Tibial nerve (tissue), 4 donors: ENCODE measurements around the gene ARMH1. TPM values are rescaled to one million over a fixed set of nuclear protein-coding genes. Genes with fewer than 3 reads are reported as not detected.

Source experiments
- DNase-seq, 2 donors: peaks; one replicate each; pipeline ENCODE4 v3.0.0-alpha.2; 2019; ENCODE audit warnings: low spot score in 2 of 2
- H3K27ac ChIP-seq, 4 donors: fragments of 200-600 bp; sonication (generic) in 3 of 4; one replicate each; pipeline ENCODE4 v1.5.1; 2017 to 2019; ENCODE audit warnings: mild to moderate bottlenecking in 1 of 4
- H3K27me3 ChIP-seq, 2 donors: fragments of 200-600 bp; sonication (generic) in 1 of 2; one replicate each; pipeline versions ENCODE4 v1.5.1 to v1.6.0; 2017 to 2019
- H3K36me3 ChIP-seq, 3 donors: fragments of 200-600 bp; sonication (generic); one replicate each; pipeline ENCODE4 v1.5.1; 2018 to 2019
- H3K4me1 ChIP-seq, 4 donors: fragments of 200-600 bp; sonication (generic) in 3 of 4; one replicate each; pipeline ENCODE4 v1.5.1; 2017 to 2019
- H3K4me3 ChIP-seq, 4 donors: fragments of 200-600 bp; sonication (generic) in 3 of 4; one replicate each; pipeline ENCODE4 v1.5.1; 2017 to 2019; ENCODE audit warnings: mild to moderate bottlenecking in 1 of 4, moderate library complexity in 1 of 4
- H3K9me3 ChIP-seq, 4 donors: fragments of 200-600 bp; sonication (generic) in 3 of 4; one replicate each; pipeline ENCODE4 v1.5.1; 2017 to 2019
- EP300 ChIP-seq, 2 donors: sonication (generic); formaldehyde crosslinking; IDR thresholded peaks; one replicate each; pipeline ENCODE4 v1.6.1; 2017; ENCODE audit warnings: antibody characterized with exemption in 2 of 2, mild to moderate bottlenecking in 1 of 2
- POLR2A ChIP-seq, 2 donors: fragments of 450-650 bp; IDR thresholded peaks; one replicate each; pipeline ENCODE4 v1.6.1; 2017; ENCODE audit warnings: antibody characterized with exemption in 2 of 2, mild to moderate bottlenecking in 2 of 2, moderate library complexity in 2 of 2
- WGBS, 2 donors: methylation state at CpG; one replicate each; pipeline ENCODE4 v1.1.5; 2018; 5-methylcytosine and 5-hydroxymethylcytosine counted together
- total RNA-seq, 4 donors: library from RNA; depleted of rRNA; stranded (reverse); fragments of >200 nt; gene quantifications; one replicate each; pipeline ENCODE4 v1.1.0, GENCODE V29; 2016
- TF ChIP-seq, protein P1 (sequence below), 5 experiments: fragments of 200-600 bp in 3 of 5; fragments of 450-650 bp in 2 of 5; sonication (generic) in 3 of 5; IDR thresholded peaks; one replicate each; pipeline ENCODE4 v1.5.1; 2016 to 2019; ENCODE audit warnings: antibody characterized with exemption in 5 of 5, mild to moderate bottlenecking in 3 of 5, moderate library complexity in 2 of 5

ARMH1 gene
- total RNA-seq, 4 donors from 2014 or later: 0.66 to 7.1 (median 2.9) TPM

DNA sequence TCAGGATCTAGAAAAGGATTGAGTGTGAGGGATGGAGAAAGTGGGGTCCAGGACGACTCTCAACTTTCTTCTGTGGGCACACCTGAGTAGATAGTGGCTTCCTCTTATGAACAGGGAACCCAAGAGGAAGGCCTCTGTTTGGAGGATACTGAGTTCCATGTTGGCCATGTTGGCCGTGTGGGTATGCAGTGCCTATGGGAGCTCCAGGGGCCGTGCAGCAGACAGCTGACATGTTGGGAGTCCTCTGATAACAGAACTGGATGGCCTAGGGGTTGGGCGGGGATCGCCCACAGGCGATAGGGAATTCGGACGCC lies 43.2 kb upstream of the ARMH1 start:
- TF ChIP-seq POLR2A (IDR thresholded peaks at IDR 0.05) (no peak), EP300 (IDR thresholded peaks at IDR 0.05) (no peak)
- TF ChIP-seq, protein P1, sequence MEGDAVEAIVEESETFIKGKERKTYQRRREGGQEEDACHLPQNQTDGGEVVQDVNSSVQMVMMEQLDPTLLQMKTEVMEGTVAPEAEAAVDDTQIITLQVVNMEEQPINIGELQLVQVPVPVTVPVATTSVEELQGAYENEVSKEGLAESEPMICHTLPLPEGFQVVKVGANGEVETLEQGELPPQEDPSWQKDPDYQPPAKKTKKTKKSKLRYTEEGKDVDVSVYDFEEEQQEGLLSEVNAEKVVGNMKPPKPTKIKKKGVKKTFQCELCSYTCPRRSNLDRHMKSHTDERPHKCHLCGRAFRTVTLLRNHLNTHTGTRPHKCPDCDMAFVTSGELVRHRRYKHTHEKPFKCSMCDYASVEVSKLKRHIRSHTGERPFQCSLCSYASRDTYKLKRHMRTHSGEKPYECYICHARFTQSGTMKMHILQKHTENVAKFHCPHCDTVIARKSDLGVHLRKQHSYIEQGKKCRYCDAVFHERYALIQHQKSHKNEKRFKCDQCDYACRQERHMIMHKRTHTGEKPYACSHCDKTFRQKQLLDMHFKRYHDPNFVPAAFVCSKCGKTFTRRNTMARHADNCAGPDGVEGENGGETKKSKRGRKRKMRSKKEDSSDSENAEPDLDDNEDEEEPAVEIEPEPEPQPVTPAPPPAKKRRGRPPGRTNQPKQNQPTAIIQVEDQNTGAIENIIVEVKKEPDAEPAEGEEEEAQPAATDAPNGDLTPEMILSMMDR (IDR thresholded peaks at IDR 0.05): no peak
- Histone ChIP-seq H3K9me3 (no peaks in the 10 kb centered on the region), H3K27me3 (no peaks in the 10 kb centered on the region), H3K4me1 (peaks cover 0 to 42% (median 10%) of the 10 kb centered on the region in 4 donors), H3K27ac (peak overlapping the region; percentile 69 to 96 (median 95)), H3K36me3 (peaks cover 0 to 30% (median 8%) of the 10 kb centered on the region in 3 donors), H3K4me3 (peak overlapping the region; percentile 57 to 82 (median 79))
- 18 to 29% methylated on average over 4 to 8 of the region's 8 CpGs for WGBS, 2 donors
- DNase-seq: peak in 1 of 2 donors; percentile 13

DNA sequence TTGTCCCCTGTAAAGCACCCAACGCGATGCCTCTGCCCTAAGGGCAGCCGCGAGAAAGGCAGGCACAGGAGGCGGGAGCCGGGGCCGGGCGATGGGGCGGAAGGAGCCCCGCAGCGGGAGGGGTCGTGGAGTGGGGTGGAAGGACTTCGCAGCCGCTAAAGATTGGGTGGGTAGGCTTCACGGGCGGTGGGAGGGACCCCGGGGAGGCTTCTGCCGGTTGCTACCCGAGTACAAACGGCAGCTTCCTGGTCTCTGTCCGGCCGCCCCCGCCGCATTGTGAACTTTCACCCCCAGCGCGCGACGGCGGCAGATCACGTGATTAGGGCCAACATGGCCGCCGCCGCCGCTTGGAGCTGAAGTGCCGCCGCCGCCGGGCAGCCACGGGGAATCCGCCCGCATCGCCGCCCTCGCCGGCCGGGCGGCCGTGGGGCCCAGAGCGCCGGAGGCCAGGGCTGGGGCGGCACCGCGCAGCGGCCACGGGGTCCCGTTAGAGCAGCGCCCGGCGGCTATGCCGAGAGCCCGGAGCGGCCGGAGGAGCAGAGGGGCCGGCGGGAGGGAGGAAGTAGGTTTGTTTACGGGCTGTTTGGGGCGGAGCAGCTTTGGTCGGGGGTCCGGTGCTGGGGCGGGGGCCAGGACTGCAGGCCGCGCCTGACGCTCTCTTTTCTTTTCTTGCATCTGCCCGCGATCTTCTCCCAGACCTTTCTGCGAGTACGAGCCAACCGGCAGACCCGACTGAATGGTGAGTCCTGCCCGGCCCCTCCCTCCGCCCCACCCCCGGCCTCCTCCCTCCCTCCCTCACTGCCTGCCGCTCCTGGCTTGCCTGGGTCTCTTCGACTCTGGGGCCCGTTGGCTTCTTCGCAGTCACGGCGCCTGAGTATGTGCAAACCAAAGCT lies 42.6 kb upstream of the ARMH1 start:
- WGBS, 2 donors: 0% methylated on average over 21 to 27 of the region's 88 CpGs
- H3K27me3 ChIP-seq: no peaks in the 10 kb centered on the region
- H3K9me3 ChIP-seq: no peaks in the 10 kb centered on the region
- H3K36me3 ChIP-seq: peaks cover 0 to 36% (median 14%) of the 10 kb centered on the region in 3 donors
- peak overlapping the region; percentile 77 to 82 (median 79) for H3K4me3 ChIP-seq
- TF ChIP-seq EP300 (IDR thresholded peaks at IDR 0.05): peak in 1 of 2 donors; percentile 83
- TF ChIP-seq, protein P1 (IDR thresholded peaks at IDR 0.05): peak in 1 of 5 experiments; percentile 18
- peak; percentile 75 to 77 for TF ChIP-seq POLR2A (IDR thresholded peaks at IDR 0.05)
- H3K4me1 ChIP-seq: peaks cover 0 to 44% (median 10%) of the 10 kb centered on the region in 4 donors
- peak; percentile 91 to 94 for DNase-seq
- peak overlapping the region; percentile 69 to 96 (median 95) for H3K27ac ChIP-seq

DNA sequence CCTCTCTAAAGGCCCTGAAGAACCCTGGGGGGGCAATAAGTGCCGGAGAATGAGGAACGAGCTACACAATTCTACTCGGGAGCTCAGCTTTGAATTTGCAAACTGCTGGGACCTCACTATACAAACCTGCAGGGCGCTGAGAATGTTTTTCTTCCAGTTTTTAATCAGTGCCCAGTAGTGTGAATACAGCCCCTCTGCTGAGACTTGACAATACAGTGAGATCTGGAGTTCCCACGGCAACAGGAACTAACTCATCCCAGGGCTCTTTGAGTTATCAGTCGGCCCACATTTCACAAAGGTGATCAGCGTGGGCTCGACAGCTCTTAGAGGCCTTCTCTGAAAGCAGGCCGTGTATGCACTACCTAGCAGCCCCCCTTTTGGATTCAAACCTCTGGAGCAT lies 41.9 kb upstream of the ARMH1 start:
- Histone ChIP-seq H3K4me3 (peak overlapping the region; percentile 77 to 82 (median 79)), H3K27ac (peak overlapping the region; percentile 69 to 96 (median 95)), H3K36me3 (peaks cover 0 to 43% (median 21%) of the 10 kb centered on the region in 3 donors), H3K4me1 (peaks cover 0 to 46% (median 10%) of the 10 kb centered on the region in 4 donors), H3K9me3 (no peaks in the 10 kb centered on the region), H3K27me3 (no peaks in the 10 kb centered on the region)
- DNase-seq: no peak
- TF ChIP-seq POLR2A (IDR thresholded peaks at IDR 0.05) (no peak), EP300 (IDR thresholded peaks at IDR 0.05) (no peak)
- TF ChIP-seq, protein P1 (IDR thresholded peaks at IDR 0.05): no peak
- 7 to 22% methylated on average over 9 of the region's 9 CpGs for WGBS, 2 donors

DNA sequence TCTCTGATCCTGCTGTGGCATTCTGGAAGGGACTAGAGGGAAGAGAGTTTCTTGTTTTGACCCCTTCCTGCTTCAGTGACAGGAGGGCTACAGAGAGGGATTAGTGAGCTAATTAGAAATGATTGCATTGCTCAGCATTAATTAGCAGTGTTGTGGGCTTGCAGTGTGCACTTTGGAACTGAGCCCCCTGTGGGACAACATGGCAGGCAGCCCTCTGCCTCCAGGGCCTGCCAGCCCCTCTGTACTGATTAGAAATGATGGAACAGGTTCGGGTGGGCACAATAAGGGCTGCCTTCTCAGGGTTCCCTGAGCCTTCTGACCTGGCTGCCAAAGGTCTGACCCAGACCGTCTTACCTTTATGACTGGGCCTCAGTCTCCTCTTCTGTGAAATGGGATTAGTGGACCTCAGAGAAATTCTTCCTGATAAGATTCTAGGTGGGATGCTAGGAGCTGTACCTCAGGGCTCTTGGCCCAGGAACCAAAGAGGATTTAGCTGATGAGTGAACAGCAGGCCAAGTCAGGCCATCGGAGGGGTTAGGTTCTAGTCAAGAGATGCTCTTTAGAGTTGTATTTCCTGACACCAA lies 39.8 kb upstream of the ARMH1 start:
- no peak overlapping the region for H3K4me3 ChIP-seq
- H3K27ac ChIP-seq: no peak overlapping the region
- TF ChIP-seq POLR2A (IDR thresholded peaks at IDR 0.05) (no peak), EP300 (IDR thresholded peaks at IDR 0.05) (no peak)
- TF ChIP-seq, protein P1 (IDR thresholded peaks at IDR 0.05): no peak
- no peaks in the 10 kb centered on the region for H3K9me3 ChIP-seq
- H3K36me3 ChIP-seq: peaks cover 0 to 64% (median 28%) of the 10 kb centered on the region in 3 donors
- DNase-seq: no peak
- WGBS, 2 donors: 81 to 98% methylated on average over 3 of the region's 3 CpGs
- peaks cover 0 to 46% (median 10%) of the 10 kb centered on the region in 4 donors for H3K4me1 ChIP-seq
- no peaks in the 10 kb centered on the region for H3K27me3 ChIP-seq

DNA sequence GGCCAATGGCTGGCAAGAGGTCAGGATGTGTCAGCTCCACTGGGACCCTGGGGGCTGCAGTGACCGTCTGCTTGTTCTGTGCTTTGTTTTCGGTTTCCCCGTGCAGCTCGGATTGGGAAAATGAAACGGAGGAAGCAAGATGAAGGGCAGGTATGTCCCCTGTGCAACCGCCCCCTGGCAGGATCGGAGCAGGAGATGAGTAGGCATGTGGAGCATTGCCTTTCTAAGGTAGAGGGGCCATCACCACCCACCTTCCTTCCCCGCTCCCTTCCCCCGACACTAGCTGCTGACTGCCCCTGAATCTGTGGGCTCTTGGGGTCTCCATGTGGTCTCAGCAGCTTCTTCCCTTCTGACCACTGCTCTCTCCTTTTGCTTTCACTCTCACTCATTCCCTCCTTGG lies 39.1 kb upstream of the ARMH1 start:
- Histone ChIP-seq H3K4me1 (peaks cover 0 to 46% (median 10%) of the 10 kb centered on the region in 4 donors), H3K9me3 (no peaks in the 10 kb centered on the region), H3K27ac (no peak overlapping the region), H3K36me3 (peaks cover 3 to 71% (median 28%) of the 10 kb centered on the region in 3 donors), H3K4me3 (no peak overlapping the region), H3K27me3 (no peaks in the 10 kb centered on the region)
- no peak for DNase-seq
- TF ChIP-seq EP300 (IDR thresholded peaks at IDR 0.05) (no peak), POLR2A (IDR thresholded peaks at IDR 0.05) (no peak)
- TF ChIP-seq, protein P1 (IDR thresholded peaks at IDR 0.05): no peak
- 73 to 78% methylated on average over 9 of the region's 9 CpGs for WGBS, 2 donors
